HG02623 (cell line): ENCODE results near the gene UTP14C.
A peak's percentile ranks its signal among the peaks of the same experiment; 100 is the strongest.
"Not testable (repeated sequence)": the region's sequence is repeated elsewhere in the genome, so short reads cannot be mapped to it uniquely, and the experiment has no call there.

Experiments
- ATAC-seq: cut with Tn5 transposase; IDR thresholded peaks from one replicate; pipeline ENCODE4 v1.9.1; 2021; ENCODE audit warnings: moderate library complexity; ENCODE audit not compliant: unreplicated experiment

UTP14C gene

DNA sequence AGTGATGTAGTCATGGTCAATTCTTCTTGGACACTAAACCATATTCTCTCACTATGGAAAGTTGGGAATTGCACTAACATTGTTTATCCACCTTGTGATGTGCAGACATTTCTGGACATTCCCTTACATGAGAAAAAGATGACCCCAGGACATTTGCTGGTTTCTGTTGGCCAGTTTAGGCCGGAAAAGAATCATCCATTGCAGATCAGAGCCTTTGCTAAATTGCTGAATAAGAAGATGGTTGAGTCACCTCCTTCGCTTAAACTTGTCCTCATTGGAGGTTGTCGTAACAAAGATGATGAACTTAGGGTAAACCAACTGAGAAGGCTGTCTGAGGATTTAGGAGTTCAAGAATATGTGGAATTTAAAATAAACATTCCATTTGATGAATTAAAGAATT, at the start of gene UTP14C:
TSS of gene UTP14C (plus strand) at position 211 of the 400 bp plus-strand sequence. CDS start 4,114 bp downstream, outside the sequence.
- no peak for ATAC-seq

- ATAC-seq = no peak
Observed at GRCh38 chr13:51976423-51976822, 48.1 kb upstream of the UTP14C start.

GRCh38 chr13:51976890-51977289, 47.6 kb upstream of the UTP14C start:
- ATAC-seq = no peak

GRCh38 chr13:51977625-51978024, 46.9 kb upstream of the UTP14C start:
- ATAC-seq = no peak

DNA sequence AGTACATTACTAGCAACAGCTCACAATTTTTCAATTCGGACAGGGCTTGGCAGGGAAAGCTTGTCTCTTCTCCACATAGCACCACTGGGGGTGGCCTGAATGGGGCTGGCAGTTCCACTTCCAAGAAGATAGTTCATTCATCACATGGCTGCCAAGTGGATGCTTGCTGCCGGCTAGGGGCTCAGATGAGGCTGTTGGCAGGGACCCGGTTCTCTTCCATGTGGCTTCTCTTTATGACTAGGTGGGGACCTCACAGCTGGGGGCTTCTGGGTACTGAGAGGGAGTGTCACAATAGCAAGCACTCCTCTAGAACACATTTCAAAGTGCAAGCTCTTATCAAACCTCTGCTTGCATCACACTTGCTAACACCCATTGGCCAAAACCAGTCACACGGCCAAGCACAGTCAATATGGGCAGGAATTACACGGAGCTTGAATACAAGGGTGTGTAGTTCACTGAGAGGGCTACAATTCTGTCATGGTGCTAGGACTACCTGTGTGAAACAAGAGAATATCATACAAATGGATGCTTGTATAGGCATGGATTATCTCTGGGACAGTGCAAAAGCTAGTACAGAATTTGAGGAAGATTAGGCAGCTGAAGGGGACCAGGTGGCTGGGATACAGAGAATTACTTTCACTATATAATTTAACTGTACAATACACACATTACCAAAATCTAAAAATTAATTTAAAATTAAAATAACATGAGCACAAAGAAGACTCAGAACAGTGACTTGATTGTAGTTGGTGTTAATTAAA, 45.5 kb upstream of the UTP14C start:
- no peak for ATAC-seq

DNA sequence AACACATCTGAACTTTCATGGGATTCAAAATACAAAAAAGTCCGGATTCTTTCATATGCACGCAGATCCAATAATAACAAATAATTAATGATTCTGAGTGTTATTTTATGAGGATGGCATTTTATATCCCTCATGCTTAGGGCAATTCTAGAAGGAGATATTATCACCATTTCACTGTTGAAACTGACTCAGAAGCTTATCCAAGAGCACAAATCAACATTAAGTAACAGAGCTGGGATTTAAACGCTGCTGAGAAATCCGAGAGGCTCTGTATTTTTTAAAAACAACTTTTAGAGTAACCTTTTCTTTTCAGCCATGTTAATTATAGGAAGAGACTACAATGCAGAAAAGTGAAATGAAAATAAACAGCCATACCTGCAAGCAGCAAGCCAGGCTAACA, 43.6 kb upstream of the UTP14C start:
- no peak for ATAC-seq

DNA sequence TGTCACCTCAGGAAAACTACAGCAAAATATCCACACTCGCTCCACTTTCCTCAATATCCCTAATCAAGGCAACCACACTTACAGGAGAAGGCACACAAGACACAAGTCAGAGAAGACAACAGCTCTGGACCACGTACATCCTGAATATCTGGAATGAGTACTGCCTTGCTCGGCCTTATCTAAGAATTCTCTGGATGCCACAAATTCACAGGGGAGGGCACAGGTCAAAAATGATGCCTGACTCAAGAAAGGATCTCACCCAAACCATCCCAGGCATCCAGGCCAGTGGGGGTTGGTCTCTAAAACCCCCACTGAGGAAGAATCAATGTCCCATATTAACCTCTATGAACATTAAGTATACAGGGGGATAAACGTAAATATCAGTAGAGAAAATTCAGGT, 43.1 kb upstream of the UTP14C start:
- no peak for ATAC-seq

- not testable (repeated sequence) for ATAC-seq
Observed at GRCh38 chr13:51983292-51983691, 41.2 kb upstream of the UTP14C start.

DNA sequence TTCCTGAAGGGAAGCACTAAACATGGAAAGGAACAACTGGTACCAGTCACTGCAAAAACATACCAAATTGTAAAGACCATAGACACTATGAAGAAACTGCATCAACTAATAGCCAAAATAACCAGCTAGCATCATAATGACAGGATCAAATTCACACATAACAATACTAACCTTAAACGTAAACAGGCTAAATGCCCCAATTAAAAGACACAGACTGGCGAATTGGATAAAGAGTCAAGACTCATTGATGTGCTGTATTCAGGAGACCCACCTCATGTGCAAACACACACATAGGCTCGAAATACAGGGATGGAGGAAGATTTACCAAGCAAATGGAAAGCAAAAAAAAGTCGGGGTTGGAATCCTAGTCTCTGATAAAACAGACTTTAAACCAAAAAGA, 39.6 kb upstream of the UTP14C start:
- ATAC-seq = not testable (repeated sequence)

GRCh38 chr13:51988988-51989618, 35.4 kb upstream of the UTP14C start:
- no peak for ATAC-seq

GRCh38 chr13:51993713-51994112, 30.8 kb upstream of the UTP14C start:
- no peak for ATAC-seq

- ATAC-seq = no peak
Observed at GRCh38 chr13:51995677-51996551, 28.6 kb upstream of the UTP14C start.

DNA sequence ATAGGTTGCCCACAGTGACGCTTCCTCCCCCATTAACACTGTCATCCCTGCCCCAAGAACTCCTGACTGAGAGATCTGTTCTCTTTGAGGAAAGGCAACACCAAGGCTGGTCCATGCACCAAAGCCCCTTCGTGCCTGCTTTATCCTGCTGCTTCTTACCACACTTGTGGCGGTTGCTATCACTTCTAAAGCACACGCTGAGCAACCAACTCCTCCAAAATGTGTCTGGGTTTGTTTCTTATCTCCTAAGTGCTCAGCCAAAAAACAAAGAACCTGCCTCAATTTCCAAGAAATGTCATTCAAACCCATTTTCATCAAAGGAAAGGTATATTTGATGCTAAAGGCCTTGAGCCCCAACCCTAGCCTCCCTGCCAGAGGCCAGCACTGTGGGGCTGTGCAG, 27.9 kb upstream of the UTP14C start:
- no peak for ATAC-seq

DNA sequence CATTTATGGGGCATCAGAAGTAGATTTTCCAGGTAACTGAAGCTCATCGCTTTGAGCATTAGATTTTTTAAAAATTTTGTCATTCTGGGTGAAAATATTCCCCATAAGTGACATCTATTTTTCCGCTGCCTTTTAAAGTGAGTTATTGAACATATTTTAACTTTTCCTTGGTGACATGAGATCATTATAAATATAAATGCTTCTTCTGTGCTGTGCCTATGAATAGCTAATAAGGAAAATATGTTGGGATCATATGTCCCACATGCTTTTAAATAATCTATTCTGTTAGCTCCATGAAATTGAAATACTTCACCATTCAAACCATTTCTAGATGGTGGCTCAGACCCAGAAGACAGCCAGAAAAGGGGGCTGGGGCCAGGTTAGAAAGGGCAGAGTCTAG, 27.3 kb upstream of the UTP14C start:
- ATAC-seq = no peak

DNA sequence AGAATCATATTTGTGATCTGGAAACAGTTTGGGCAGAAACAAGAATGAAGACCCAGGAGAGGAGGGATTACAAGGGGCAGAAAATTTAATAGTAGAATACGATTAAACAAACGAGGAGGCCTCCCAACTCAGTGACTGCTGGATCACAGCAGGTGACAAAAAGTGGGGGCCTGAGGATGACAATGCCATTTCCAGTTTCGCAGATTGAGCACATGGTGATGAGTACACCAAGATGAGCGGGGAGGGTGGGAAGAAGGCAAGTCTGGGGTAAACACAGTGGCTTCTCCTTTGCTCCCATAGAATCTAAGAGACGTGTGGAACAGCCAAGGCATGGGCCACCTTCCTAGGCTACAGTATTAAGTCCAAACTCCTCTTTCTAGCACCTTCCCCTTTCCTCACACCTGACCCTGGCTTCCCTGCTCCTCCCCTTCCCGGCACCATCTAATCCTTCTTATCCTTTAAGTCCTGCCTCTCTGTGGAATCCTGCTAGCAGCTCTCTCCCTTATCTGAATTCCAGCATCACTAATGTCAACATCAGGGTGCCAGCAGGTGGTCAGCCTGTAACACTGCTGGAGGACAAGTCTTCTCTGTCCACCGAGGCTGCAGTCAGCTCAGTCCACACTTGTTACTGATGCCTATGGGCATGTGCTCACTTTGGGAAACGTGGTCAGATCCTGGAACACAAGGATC, 26.7 kb upstream of the UTP14C start:
- no peak for ATAC-seq

- no peak for ATAC-seq
Observed at GRCh38 chr13:51998723-51999509, 25.6 kb upstream of the UTP14C start.

DNA sequence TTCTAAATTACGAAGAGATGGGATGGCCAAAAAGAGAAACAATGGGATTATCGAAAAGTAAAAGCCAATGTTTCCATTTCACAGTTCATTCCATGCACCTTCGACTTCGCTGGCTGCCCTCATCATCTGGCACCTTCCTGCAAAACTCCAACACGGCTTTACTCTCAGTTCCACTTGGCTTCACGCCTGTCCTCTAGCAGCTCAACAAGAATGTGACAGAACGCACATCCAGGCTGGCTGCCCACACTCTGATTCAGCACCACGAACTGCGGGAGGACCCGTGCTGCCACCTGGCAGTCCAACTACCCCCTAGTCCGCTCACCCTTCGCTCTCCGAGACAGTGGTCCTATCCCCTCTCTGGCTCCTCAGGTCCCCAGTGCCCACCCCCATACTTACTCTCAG, 25.0 kb upstream of the UTP14C start:
- no peak for ATAC-seq

- no peak for ATAC-seq
Observed at GRCh38 chr13:51999921-52000320, 24.6 kb upstream of the UTP14C start.

GRCh38 chr13:52001120-52001731, 23.3 kb upstream of the UTP14C start:
- peak; percentile 86 for ATAC-seq

- no peak for ATAC-seq
Observed at GRCh38 chr13:52002361-52002760, 22.1 kb upstream of the UTP14C start.
